ENCODE results near the gene ADAD2. TPM values are rescaled to one million over a fixed set of nuclear protein-coding genes. Genes with fewer than 3 reads are reported as not detected.
A peak's percentile ranks its signal among the peaks of the same experiment; 100 is the strongest.

Gene ADAD2
- total and polyA plus RNA-seq, 9 of the 15 experiments (the other 6 are each of a cell fraction or from before 2014, with no cell fraction given), result 0.07 TPM; not detected in 8

- intact Hi-C loops (cut with micrococcal nuclease), result loop anchor here (2.0 kb wide), 1 partner anchor 60 kb away; no protein-coding TSS in a partner anchor
- POLR2A ChIA-PET, result interaction anchor here (1.0 kb wide), 1 partner anchor 28 kb away, joined by 8 read pairs; the partner anchor contains the start of gene MBTPS1
- CTCF ChIA-PET (ENCODE audit: low intra/inter-chr PET ratio), result interaction anchor here (0.6 to 1.6 kb wide), 2 partner anchors 31 to 57 kb away, joined by 3 read pairs; no protein-coding TSS in a partner anchor
- Histone ChIP-seq H4K20me1 (replicated peaks; ENCODE audit: control insufficient read depth, insufficient read depth, low read length) (no peaks in the 10 kb centered on the region), H3K36me3 (ENCODE audit: control insufficient read depth, insufficient read depth, low read length) (no peaks in the 10 kb centered on the region), H3K4me2 (ENCODE audit: insufficient read depth, low read length) (peak within 1 kb of the TSS; percentile 85), H3K27me3 (ENCODE audit: control insufficient read depth in 2 of 2, insufficient read depth in 2 of 2, low read length in 2 of 2) (peaks cover 4 to 14% of the 10 kb centered on the region in 2 experiments; a peak in 3 of 5 replicates), H3K4me1 (replicated peaks in 1 of 2; ENCODE audit: control insufficient read depth in 2 of 2, insufficient read depth in 2 of 2, low read length in 2 of 2) (peaks cover 3 to 27% of the 10 kb centered on the region in 2 experiments; a peak in 4 of 5 replicates), H3K4me3 (peak within 1 kb of the TSS; percentile 75), H3K79me2 (ENCODE audit: control insufficient read depth, insufficient read depth, low read length) (peaks cover 29% of the 10 kb centered on the region), H3K27ac (ENCODE audit: extremely low read depth, low read depth, low read length) (peak within 1 kb of the TSS; percentile 61), H3K9ac (ENCODE audit: insufficient read depth in 1 of 2, low read depth in 2 of 2, low read length in 2 of 2) (peak within 1 kb of the TSS; percentile 57 to 93), H3K9me3 (replicated peaks; ENCODE audit: control insufficient read depth, insufficient read depth, low read depth, low read length) (no peaks in the 10 kb centered on the region), H3K9me1 (ENCODE audit: control insufficient read depth, insufficient read depth, low read length) (no peaks in the 10 kb centered on the region), H2AFZ (ENCODE audit: low read depth, low read length) (peak within 1 kb of the TSS; percentile 91)
- FAIRE-seq (no peak), ATAC-seq (peak; percentile 89), DNase-seq (ENCODE audit: extremely low read depth in 1 of 4, low spot score in 3 of 4) (peak; percentile 95 to 100 (median 100))
- WGBS (ENCODE audit: insufficient coverage, low coverage, missing lambda C conversion rate), result 0% methylated on average over 37 of the region's 89 CpGs
- BruUV-seq (replicated peaks), result no TSS peak
- in situ Hi-C loops (cut with MboI), result no loop called here
- TF ChIP-seq TOE1 (IDR thresholded peaks at IDR 0.05; ENCODE audit: borderline replicate concordance), result peak; percentile 53; the same call in 1 of the 2 replicates
- TF ChIP-seq TOE1 (CRISPR knock-in tag; IDR thresholded peaks at IDR 0.05; ENCODE audit: borderline replicate concordance, low read depth), result 0 out of 2 replicates have a peak, but pooled peaks have one; percentile 48
- TF ChIP-seq ZNF449 (CRISPR knock-in tag; IDR thresholded peaks at IDR 0.05), result no peak
- TF ChIP-seq TFE3 (CRISPR knock-in tag; IDR thresholded peaks at IDR 0.05), result peak; percentile 97
- peak; percentile 71; the same call in 1 of the 2 replicates for TF ChIP-seq THAP12 (CRISPR knock-in tag; IDR thresholded peaks at IDR 0.05)
- TF ChIP-seq ZNF639 (CRISPR knock-in tag; conservative IDR thresholded peaks at IDR 0.05 in 1 of 2, IDR thresholded peaks at IDR 0.05 in 1 of 2), result peak in 1 of 2 experiments; percentile 81; a peak in 2 of 4 replicates
- no peak for TF ChIP-seq TEAD2 (tag; IDR thresholded peaks at IDR 0.05)
- TF ChIP-seq POLR2AphosphoS2 (IDR thresholded peaks at IDR 0.05; ENCODE audit: low read length), result no peak
- no peak for TF ChIP-seq SFPQ (IDR thresholded peaks at IDR 0.05; ENCODE audit: low read depth, low read length)
- TF ChIP-seq TRIM28 (IDR thresholded peaks at IDR 0.05), result no peak
Measured at GRCh38 chr16:84144859-84145639, 45.9 kb upstream of the ADAD2 start, which contains the start of the genes DNAAF1 and HSDL1. Gene DNAAF1, plus strand, starts transcription at chr16:84145308. Its CDS starts 133 bp downstream, at chr16:84145441. Gene HSDL1, minus strand, starts transcription at chr16:84145177. Its CDS starts 13,856 bp downstream, at chr16:84131321.

Data from K562 (cell line).